Stomach (tissue), 4 donors: ENCODE measurements around the gene CER1.

ENCODE experiments used
- CTCF ChIP-seq, 7 experiments: fragments of 450-650 bp in 4 of 7; fragments of 200-600 bp in 3 of 7; sonication (generic) in 3 of 7; IDR thresholded peaks; one replicate each; pipeline ENCODE4 v1.5.1; 2016 to 2019; ENCODE audit warnings: antibody characterized with exemption in 7 of 7, control low read depth in 2 of 7, mild to moderate bottlenecking in 1 of 7
- POLR2A ChIP-seq, 4 donors: fragments of 450-650 bp; IDR thresholded peaks; one replicate each; pipeline ENCODE4 v1.6.1; 2016; ENCODE audit warnings: antibody characterized with exemption in 4 of 4, control low read depth in 2 of 4, mild to moderate bottlenecking in 1 of 4, moderate library complexity in 1 of 4
- POLR2AphosphoS5 ChIP-seq, 3 donors: sonication (generic); formaldehyde crosslinking; IDR thresholded peaks; one replicate each; pipeline ENCODE4 v1.6.1; 2016; ENCODE audit warnings: antibody characterized with exemption in 3 of 3

- no peak for TF ChIP-seq POLR2A (IDR thresholded peaks at IDR 0.05)
- TF ChIP-seq CTCF (IDR thresholded peaks at IDR 0.05) = no peak
- no peak for TF ChIP-seq POLR2AphosphoS5 (IDR thresholded peaks at IDR 0.05)
These were observed 9.3 kb downstream of the CER1 start for GRCh38 chr9:14713187-14713767.
